DMS79 treated with DMSO at 0.1 percent for 48 hours (cell line): ENCODE results near the gene MAFG.
"Not testable (repeated sequence)": the region's sequence is repeated elsewhere in the genome, so short reads cannot be mapped to it uniquely, and the experiment has no call there.

Experiments used
- DNase-seq: peaks from one replicate; lab custom pipeline; 2025; lab: John Stamatoyannopoulos, UW

Gene MAFG

DNA sequence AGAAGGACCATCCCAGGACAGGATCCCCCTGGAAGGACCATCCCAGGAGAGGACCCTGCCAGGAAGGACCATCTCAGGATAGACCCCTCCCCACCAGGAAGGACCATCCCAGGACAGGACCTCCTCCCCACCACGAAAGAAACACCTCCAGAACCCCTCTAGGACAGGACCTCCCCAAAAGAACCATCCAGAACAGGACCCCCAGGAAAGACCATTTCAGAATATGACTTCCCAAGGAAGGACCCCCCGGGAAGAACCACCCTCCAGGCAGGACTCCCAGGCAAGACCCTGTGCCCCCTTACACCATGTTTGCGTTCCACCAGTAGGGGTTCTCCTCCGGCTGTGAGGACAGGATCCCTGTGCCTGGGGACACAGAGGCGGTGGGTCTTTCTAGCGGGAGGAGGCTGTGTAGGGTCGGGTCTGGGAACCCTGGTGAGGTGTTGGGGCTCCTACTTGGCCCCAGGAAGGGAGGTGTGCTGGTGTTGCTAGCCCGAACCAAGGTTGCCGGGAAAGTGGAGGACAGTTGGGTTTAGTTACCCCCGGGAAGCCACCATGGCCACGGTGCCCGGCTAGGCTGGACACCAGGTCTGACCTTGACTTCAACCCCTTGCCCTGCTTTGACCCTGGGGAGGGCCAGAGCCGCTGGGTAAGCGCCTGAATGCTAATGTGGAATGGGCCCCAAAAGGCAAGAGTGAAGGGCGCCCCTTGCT, 31.3 kb upstream of the MAFG start:
- DNase-seq: no peak

DNA sequence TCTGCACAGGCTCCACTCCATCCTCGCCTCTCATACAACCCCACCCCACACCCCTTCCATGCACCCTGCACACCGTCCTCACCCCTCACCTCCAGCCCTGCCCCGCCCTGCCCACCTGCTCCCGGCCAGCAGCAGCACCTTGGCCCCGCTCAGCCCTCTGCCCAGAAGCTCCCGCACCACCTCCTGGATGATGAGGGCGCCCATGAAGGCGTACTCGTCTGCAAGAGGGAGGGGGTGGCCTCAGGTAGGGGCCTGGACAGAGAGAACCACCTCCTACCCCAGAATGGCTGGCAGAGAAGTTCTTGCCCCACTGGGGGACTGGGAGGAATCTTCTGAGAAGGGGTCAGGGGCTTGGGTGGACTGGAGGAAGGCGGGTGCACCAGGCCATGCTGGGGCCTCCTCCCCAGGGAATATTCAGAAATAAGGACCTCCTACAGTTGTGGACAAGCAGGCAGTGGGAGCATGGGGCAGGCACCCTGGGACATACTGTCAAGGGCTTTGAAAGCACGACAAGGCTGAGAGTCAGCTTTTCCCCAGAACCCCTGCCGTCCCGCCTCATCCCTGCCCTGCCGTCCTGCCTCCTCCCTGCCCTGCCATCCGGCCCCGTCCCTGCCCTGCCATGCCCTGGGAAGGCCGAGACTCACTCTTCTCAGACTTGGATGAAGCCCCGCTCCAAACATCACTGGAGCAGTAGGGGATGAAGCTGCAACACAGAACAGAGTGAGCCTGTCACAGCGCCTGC, 30.3 kb upstream of the MAFG start:
- no peak for DNase-seq

DNA sequence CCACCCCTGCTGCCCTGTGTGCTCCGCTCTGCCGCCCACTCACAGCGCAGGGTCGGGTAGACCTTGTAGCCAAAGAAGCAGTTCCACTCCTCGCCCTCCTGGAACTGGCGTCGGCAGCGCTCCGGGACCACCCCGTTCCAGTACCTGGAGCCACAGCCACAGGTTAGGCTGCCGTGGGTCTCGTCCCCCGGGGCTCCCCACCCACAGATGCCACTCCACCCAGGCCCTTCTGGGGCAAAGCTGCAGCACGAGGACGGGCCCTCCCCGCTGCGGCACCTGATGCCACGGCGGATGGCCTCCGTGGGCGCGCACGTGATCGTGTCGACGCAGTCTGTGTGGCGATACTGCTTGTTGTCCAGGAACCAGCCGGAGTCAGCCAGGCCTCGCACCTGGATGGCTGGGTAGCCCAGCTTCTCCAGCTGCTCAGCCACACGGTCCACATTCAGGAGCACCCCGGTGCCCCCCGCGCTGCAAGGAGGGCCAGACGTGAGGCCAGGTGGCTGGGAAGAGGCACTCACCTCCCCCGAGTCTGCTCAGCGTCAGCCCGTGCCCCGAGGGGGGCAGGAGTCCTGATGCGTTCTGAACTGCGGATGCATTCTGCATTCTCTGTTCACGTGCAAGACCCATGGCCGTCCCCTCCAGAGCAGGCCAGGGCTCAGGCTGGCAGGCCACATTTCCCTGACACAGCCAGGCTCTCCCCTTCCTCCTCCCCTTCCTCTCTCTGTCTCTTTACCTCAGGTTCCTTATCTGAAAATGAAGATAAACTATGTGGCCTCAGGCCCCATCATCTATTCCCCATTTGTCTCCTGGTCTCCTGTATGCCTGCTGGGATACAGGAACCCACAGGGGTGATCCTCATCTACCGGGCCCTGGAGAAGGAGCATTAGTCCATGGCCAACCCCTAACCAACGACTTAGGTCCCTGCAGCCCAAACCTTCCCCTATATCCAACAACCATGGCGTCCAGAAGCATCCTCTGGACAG, 29.4 kb upstream of the MAFG start:
- no peak for DNase-seq

DNA sequence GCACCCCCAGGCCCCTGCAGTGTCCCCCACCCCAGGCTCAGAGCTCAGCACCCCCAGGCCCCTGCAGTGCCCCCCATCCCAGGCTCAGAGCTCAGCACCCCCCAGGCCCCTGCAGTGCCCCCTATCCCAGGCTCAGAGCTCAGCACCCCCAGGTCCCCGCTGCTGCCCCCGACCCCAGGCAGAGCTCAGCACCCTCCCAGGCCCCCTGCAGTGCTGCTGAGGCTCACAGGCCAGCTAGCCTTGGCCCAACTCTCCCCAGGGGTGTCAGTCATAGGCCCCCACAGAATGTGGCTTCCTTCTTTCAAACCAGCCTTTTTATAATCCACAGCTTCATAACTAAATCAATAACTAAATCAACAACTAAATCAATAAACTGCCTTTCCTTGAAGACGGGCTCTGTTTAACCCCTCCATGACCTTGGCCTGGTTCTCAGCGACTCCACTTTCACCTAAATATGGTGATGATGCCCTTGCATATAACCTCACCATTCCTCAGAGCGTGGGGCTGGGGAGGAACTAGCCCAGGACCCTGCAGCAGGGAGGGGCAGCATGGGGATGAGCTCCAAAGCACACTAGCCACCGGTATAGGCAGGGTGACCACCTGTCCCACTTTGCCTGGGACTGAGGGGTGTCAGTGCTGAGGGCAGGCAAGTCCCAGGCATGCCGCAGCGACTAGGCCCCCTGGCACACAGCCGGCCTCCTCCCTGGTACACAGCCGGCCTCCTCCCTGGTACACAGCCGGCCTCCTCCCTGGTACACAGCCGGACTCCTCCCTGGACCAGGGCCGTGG, 28.4 kb upstream of the MAFG start:
- no peak for DNase-seq

DNA sequence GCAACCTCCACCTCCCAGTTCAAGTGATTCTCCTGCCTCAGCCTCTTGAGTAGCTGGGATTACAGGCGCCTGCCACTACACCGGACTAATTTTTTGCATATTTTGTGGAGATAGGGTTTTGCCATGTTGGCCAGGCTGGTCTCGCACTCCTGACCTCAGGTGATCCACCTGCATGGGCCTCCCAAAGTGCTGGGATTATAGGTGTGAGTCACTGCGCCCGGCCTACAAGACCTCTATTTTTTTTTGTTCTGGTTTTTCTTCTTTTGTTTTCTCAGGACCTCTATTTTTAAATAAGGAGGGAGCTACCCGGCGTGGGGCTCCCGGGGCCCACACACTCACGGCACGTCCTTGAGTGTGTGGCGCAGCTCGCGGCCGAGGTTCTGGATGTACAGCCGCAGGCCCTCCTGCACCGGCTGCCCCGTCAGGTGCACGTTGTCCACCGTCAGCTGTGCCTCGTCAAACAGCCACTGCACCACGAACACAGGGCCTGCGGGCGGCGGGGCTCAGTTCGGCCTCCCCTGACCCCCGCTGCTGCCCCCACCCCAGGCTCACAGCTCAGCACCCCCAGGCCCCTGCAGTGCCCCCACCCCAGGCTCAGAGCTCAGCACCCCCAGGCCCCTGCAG, 27.6 kb upstream of the MAFG start:
- no peak for DNase-seq

DNA sequence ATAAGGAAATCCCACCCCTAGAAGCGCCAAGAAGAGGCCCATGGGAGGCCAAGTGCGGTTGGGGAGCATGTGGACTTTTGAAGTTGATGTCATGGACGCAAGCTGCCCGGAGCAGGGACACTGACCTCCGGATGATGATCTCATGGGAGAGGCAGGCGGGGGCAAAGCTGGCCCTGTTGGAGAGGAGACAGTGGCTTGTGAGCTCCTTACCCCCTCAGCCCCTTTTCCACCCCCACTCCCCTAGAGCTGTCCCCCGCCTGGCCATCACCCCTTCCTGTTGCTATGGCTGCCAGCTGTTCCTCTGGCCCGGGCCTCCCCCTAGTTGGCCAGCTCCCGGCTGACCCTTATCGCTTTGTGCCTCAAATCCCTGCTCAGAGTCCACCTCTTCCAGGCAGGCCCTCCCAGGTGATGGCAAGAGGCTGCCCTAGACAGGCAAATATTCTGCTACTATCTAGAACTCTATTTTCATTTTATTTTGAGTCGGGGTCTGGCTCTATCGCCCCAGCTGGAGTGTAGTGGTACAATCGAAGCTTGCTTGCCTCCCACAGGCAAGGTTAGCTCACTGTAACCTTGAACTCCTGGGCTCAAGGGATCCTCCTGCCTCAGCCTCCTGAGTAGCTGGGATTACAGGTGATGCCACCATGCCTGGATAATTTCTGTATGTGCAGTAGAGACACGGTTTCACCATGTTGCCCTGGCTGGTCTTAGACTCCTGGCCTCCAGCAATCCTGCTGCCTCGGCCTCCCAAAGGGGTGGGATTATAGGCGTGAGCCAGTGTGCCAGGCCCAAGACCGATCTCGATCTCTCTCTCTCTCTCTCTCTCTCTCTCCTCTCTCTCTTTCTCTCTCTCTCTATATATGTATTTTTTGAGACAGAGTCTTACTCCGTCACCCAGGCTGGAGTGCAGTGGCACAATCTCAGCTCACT, 26.9 kb upstream of the MAFG start:
- DNase-seq: no peak

DNA sequence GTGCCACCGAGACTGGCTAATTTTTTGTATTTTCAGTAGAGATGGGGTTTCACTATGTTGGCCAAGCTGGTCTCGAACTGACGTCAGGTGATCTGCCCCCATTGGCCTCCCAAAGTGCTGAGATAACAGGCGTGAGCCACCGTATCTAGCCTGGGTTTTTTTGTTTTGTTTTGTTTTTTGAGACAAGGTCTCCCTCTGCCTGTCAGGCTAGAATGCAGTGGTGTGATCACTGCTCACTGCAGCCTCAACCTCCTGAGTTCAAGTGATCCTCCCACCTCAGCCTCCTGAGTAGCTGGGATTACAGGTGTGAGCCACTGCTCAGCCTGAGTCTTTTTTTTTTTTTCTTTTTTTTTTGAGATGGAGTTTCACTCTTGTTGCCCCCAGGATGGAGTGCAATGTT, 25.9 kb upstream of the MAFG start:
- not testable (repeated sequence) for DNase-seq

DNA sequence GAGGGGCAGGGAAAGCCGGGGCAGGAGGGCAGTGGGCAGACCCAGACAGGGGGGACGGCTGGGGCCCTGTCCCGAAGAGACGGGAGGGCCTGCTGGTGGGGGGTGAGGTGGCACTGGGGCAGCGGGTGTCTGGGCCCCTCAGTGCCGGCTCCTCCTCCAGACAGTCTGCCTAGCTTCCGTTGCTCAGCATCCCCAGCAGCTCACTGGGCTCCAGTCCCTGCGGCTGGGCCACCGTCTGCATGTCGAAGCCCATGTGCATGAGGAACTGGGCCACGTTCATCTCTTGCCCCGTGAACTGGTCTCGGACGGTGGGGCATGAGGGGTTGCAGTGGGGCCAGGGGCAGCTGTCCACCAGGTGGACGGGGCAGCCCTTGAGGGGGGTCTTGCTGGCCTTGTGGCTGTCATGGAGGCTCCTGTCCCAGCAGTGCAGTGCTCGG, 25.3 kb upstream of the MAFG start:
- no peak for DNase-seq

DNA sequence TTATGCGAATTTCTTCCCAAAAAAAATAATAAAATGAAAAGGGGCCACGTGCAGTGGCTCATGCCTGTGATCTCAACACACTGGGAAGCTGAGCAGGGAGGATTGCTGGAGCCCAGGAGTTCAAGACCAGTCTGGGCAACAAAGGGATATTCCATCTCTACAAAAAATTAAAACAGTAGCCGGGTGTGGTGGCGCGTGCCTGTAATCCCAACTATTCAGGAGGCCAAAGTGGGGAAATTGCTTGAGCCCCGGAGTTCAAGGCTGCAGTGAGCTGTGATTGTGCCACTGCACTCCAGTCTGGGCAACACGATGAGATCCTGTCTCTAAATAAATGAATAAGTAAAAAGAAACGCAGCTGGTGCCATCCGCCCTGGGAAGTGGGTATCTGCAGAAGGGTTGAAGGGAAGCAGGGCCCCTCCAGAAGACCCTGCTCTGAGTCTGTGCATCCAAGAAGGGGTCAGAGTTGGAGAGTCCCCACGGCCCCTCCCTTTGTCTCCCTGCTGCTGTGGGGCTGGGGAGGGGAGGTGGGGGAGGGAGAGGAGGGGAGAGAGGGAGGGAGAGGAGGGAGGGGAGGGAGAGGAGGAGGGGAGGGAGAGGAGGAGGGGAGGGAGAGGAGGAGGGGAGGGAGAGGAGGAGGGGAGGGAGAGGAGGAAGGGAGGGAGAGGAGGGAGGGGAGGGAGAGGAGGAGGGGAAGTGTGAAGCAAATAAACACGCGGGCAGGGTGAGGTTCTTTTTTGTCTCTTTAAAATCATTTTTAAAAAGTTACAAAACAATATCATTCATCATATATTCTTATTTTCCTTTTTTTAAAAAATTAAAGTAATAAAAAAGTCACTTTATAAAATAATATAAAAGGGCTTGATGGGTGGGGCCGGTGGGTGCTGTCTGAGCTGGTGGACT, 24.5 kb upstream of the MAFG start:
- no peak for DNase-seq

DNA sequence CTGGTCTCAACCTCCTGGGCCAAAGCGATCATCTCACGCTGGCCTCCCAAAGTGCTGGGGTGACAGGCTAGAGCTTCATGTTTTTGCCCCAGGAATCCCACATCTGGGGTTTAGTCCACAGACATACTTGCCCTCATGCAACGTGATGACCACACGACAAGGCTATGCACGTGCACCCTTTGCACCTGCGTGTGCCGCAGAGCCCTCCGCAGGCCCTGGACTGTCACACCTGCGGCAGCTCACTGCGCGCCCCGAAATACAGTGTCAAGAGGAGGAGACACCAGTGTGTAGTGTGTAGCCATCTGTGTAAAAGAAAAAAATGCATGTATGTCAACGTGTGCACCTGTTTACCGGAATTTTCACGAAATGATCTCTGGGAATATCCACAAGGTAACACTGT, 23.0 kb upstream of the MAFG start:
- no peak for DNase-seq

DNA sequence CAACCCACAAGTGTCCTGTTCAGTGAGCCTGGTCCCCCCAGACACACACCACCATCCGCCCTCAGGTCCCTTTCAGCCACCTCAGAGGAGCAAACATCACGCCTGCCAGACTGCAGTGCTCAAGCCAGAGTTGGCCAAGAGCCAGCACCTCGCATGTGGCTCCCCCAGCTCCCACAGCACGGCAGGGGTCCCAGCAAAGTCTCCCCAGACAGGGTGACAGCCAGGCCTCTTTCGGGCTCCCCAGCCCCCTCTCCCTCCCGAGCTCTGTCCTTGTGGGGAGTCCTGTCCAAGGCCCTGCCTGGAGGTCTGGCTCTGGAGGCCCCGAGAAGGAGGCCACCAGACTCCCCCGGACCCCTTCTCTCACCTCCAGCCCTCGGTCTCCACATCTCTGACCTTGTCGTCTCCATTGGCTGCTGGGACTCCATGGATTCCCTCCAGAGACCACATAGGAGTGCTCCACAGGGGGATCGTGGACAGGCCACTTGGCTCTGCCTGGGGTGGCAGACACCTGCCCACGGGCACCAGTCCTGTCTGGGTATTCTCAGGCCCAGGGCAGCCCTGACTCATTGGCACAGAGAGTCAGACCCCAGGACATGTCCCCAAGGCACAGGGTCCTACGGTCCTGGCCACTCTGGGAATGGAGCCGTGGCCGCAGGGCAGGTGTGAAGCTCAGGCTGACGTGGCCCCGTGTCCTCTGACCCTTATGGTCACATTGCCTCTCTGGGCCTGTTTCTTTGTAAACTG, 21.3 kb upstream of the MAFG start:
- DNase-seq: no peak

DNA sequence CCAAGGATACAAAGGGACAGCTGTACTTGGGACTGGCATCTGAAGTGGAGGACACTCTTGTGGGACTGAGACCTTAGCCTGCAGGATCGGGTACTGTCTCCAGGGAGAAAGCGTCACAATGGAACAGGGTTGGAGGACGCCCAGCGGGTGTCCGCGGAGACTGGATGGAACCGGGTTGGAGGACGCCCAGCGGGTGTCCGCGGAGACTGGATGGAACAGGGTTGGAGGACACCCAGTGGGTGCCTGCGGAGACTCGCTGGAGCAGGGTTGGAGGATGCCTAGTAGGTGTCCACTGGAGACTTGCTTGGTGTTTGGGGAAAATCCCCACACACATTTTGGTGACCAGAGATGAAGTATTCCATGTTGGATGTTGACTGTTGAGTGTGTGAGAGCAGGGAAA, 19.7 kb upstream of the MAFG start, which contains the start of gene MYADML2:
TSS of gene MYADML2 (minus strand) at position 45 of the 400 bp plus-strand sequence. CDS start 5,492 bp downstream, outside the sequence.
- DNase-seq: no peak

DNA sequence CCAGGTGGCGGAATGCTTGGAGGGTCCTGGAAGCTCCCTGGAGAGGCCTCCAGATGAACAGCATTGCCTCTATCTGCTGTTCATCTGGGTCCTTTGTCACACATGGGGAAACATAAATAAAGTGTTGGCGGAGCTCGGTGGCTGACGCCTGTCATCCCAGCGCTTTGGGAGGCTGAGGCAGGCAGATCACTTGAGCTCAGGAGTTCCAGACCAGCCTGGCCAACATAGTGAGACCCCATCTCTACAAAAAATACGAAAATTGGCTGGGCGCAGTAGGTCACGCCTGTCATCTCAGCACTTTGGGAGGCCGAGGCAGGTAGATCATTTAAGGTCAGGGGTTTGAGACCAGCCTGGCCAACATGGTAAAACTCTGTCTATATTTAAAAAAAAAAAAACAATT, 17.3 kb upstream of the MAFG start:
- no peak for DNase-seq

DNA sequence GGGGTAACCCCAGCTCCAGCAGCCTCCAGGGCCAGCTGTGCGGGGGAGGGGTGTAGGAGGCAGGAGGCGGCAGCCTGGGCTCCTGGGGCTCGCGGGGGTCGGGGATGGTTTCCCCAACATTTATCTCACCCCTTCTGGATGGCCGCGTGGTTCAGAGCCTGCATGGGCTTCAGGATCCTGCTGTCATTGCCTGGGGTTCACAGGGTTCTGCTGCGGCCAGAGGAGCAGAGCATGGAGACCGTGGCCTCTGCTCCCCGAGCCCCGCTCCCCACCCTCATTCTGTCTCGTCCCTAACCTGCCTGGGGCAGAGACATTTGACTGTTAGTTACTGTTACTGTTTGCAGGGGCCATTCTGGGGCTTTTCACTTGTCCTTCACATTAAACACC, 14.6 kb upstream of the MAFG start:
- no peak for DNase-seq

DNA sequence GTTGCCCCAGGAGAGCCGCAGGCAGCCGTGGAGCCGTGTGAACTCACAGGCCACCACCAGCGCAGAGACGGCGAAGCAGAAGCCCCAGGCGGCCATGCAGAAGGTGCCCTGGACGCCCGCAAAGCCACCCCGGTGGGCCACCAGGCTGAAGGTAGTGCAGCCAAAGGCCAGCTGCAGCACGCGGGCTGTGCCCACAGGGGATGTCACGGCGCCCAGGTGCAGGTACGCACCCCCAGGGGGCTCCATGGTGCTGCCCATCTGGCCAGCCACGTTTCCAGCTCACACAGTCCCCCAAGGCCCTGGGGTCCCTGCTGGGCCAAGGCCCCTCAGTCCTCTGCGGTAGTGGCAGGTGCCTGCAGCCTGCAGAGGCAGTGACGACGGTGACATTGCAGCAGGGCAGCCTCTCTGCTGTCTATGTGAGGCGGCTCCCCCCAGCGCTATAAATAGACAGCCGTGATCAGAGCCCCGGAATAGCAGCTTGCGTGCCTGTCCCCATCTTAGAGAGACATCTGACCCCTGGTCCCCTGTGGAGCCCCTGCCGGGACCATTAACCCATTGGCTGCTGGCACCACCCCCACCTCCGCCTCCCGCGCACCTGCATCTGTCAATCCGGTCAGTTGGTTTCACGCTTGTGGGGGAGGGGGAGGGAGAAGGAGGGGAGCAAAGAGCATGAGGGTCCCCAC, 14.1 kb upstream of the MAFG start:
- no peak for DNase-seq

DNA sequence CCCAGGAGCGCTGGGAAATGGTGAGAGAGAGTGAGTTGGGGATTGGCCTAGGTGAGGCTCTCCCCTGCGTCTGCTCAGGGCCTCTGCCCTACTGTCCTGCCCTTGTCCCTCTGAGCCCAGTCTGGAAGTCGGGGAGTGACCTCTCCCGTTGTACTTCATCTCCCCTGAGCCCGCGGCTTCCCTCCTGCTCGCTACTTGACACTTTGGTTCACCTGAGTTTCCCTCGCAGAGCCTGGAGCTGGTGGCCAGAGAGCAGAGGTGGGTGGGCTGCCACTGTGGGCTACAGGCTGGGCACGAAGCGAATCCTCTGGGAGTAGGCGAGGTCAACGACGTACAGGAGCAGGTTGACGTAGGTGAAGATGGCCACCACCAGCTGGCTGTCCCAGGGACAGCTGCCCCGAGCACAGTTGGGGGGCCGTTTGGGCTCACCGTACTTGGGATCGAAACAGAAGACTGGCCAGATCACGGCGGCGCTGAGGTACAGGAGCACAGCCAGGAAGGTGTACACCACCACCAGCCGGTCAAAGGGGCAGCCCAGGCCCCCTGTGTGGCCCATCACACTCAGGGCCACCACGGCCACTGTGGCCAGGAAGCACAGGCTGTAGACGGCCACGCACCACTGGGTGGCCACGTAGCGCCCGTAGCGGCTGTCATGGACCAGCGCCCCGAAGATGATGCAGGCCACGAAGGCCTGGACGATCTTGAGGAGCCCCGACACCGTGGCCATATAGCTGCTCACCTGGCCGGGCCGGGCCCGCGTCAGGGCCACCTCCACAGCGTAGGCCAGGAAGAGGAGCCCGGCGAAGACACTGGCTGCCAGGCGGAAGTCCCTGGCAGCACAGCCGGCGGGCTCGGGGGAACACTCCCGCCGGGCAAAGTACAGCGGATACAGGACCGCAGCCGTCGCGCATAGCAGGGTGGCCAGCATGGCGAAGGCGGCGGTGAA, 13.3 kb upstream of the MAFG start:
- no peak for DNase-seq
